Neural progenitor cell (in vitro differentiated cells): ENCODE data around the gene NPC2. TPM values are rescaled to one million over a fixed set of nuclear protein-coding genes. Genes with fewer than 3 reads are reported as not detected.

ENCODE experiments used
- DNase-seq: peaks from one replicate; pipeline ENCODE4 v3.0.0-alpha.2; 2016; ENCODE audit warnings: low spot score
- H2AFZ ChIP-seq: fragments of 200-600 bp; sonication (generic); replicated peaks from 2 replicates; pipeline ENCODE4 v1.6.1; 2016; ENCODE audit warnings: antibody characterized with exemption
- H3F3A ChIP-seq: fragments of 200-600 bp; sonication (generic); 2 replicates; pipeline ENCODE4 v1.6.1; 2016; ENCODE audit warnings: antibody characterized with exemption, low read depth
- H3K27ac ChIP-seq: fragments of 200-600 bp; sonication (generic); 2 replicates; pipeline ENCODE4 v1.5.1; 2016; ENCODE audit warnings: mild to moderate bottlenecking
- H3K27me3 ChIP-seq: fragments of 200-600 bp; sonication (generic); 2 replicates; pipeline ENCODE4 v1.6.1; 2016; ENCODE audit warnings: mild to moderate bottlenecking, moderate library complexity
- H3K36me3 ChIP-seq: fragments of 200-600 bp; sonication (generic); 2 replicates; pipeline ENCODE4 v1.5.1; 2016
- H3K4me1 ChIP-seq: fragments of 200-600 bp; sonication (generic); 2 replicates; pipeline ENCODE4 v1.6.1; 2016; ENCODE audit warnings: mixed run types
- H3K4me2 ChIP-seq: fragments of 200-600 bp; sonication (generic); 2 replicates; pipeline ENCODE4 v1.6.1; 2016
- H3K4me3 ChIP-seq: fragments of 200-600 bp; sonication (generic); 2 replicates; pipeline ENCODE4 v1.5.1; 2016
- H3K79me2 ChIP-seq: fragments of 200-600 bp; sonication (generic); 2 replicates; pipeline ENCODE4 v1.6.1; 2016; ENCODE audit warnings: low read depth
- H3K9ac ChIP-seq: fragments of 200-600 bp; sonication (generic); 2 replicates; pipeline ENCODE4 v1.6.1; 2016
- H3K9me3 ChIP-seq: fragments of 200-600 bp; sonication (generic); 2 replicates; pipeline ENCODE4 v1.5.1; 2016; ENCODE audit warnings: low read depth
- H4K20me1 ChIP-seq: fragments of 200-600 bp; sonication (generic); 2 replicates; pipeline ENCODE4 v1.6.1; 2016; ENCODE audit warnings: low read depth
- H3K27ac Mint-ChIP-seq: 3 replicates; pipeline ENCODE4 v1.8.0; 2021; ENCODE audit warnings: mixed read lengths
- H3K27me3 Mint-ChIP-seq: 2 replicates; pipeline ENCODE4 v1.8.0; 2022; ENCODE audit warnings: low read depth, mild to moderate bottlenecking, inconsistent platforms, moderate library complexity, mixed read lengths; ENCODE audit not compliant: insufficient read depth
- H3K36me3 Mint-ChIP-seq: 3 replicates; pipeline ENCODE4 v1.8.0; 2021; ENCODE audit warnings: mixed read lengths
- H3K4me1 Mint-ChIP-seq: 3 replicates; pipeline ENCODE4 v1.8.0; 2021; ENCODE audit warnings: mixed read lengths
- H3K4me3 Mint-ChIP-seq: 3 replicates; pipeline ENCODE4 v1.8.0; 2021; ENCODE audit warnings: mild to moderate bottlenecking, moderate library complexity, mixed read lengths
- H3K9me3 Mint-ChIP-seq: 3 replicates; pipeline ENCODE4 v1.8.0; 2020; ENCODE audit warnings: mixed read lengths
- EZH2 ChIP-seq: fragments of 200-600 bp; sonication (generic); IDR thresholded peaks from 2 replicates; pipeline ENCODE4 v1.6.1; 2017; ENCODE audit warnings: antibody characterized with exemption, mild to moderate bottlenecking, moderate library complexity
- EZH2phosphoT487 ChIP-seq: fragments of 200-600 bp; sonication (generic); IDR thresholded peaks from 2 replicates; pipeline ENCODE4 v1.6.1; 2017; ENCODE audit warnings: antibody characterized with exemption
- total RNA-seq: library from RNA; depleted of rRNA; stranded (reverse); fragments of >200 nt; gene quantifications from 2 replicates; pipeline ENCODE4 v1.2.3, GENCODE V29; 2015; ENCODE audit warnings: low replicate concordance
- TF ChIP-seq, protein P1 (sequence below): fragments of 200-600 bp; sonication (generic); IDR thresholded peaks from 2 replicates; pipeline ENCODE4 v1.5.1; 2017; ENCODE audit warnings: antibody characterized with exemption, mild to moderate bottlenecking

The NPC2 gene
- total RNA-seq, 1 donor from 2014 or later, result 371 TPM

DNA sequence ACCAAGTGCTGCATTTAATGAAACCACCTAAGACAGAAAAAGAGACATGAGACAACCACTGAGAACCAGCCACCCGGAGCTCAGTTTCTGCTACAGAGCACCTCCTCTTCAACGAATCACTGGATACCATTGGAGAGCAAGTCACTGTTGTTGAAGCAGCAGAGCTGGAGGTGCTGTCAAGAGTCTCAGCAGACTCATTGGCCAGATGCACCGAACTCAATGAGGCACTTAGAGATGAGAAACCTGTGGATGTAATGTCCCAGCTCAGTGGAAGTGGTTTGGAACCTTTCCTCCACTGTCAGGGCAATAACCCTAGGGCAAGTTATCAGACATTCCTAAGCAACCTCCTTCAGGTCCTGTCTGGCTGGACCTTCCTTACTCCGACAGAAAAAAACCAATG lies 13.1 kb downstream of the NPC2 start:
- H3K36me3 Mint-ChIP-seq, result no peaks in the 10 kb centered on the region
- Histone ChIP-seq H3K9me3 (no peaks in the 10 kb centered on the region), H4K20me1 (no peaks in the 10 kb centered on the region), H3K79me2 (no peaks in the 10 kb centered on the region), H3K4me1 (peaks cover 21% of the 10 kb centered on the region), H3K9ac (no peak overlapping the region), H3K36me3 (no peaks in the 10 kb centered on the region), H3K27ac (peak overlapping the region; percentile 23), H2AFZ (no peak overlapping the region), H3F3A (peaks cover 15% of the 10 kb centered on the region), H3K27me3 (no peaks in the 10 kb centered on the region), H3K4me2 (no peak overlapping the region), H3K4me3 (no peak overlapping the region)
- H3K9me3 Mint-ChIP-seq, result no peaks in the 10 kb centered on the region
- no peak for TF ChIP-seq EZH2phosphoT487
- TF ChIP-seq, protein P1, sequence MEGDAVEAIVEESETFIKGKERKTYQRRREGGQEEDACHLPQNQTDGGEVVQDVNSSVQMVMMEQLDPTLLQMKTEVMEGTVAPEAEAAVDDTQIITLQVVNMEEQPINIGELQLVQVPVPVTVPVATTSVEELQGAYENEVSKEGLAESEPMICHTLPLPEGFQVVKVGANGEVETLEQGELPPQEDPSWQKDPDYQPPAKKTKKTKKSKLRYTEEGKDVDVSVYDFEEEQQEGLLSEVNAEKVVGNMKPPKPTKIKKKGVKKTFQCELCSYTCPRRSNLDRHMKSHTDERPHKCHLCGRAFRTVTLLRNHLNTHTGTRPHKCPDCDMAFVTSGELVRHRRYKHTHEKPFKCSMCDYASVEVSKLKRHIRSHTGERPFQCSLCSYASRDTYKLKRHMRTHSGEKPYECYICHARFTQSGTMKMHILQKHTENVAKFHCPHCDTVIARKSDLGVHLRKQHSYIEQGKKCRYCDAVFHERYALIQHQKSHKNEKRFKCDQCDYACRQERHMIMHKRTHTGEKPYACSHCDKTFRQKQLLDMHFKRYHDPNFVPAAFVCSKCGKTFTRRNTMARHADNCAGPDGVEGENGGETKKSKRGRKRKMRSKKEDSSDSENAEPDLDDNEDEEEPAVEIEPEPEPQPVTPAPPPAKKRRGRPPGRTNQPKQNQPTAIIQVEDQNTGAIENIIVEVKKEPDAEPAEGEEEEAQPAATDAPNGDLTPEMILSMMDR, result no peak
- TF ChIP-seq EZH2, result no peak
- no peak overlapping the region for H3K4me3 Mint-ChIP-seq
- peaks cover 29% of the 10 kb centered on the region for H3K4me1 Mint-ChIP-seq
- no peak overlapping the region for H3K27ac Mint-ChIP-seq
- no peak for DNase-seq
- no peaks in the 10 kb centered on the region for H3K27me3 Mint-ChIP-seq

DNA sequence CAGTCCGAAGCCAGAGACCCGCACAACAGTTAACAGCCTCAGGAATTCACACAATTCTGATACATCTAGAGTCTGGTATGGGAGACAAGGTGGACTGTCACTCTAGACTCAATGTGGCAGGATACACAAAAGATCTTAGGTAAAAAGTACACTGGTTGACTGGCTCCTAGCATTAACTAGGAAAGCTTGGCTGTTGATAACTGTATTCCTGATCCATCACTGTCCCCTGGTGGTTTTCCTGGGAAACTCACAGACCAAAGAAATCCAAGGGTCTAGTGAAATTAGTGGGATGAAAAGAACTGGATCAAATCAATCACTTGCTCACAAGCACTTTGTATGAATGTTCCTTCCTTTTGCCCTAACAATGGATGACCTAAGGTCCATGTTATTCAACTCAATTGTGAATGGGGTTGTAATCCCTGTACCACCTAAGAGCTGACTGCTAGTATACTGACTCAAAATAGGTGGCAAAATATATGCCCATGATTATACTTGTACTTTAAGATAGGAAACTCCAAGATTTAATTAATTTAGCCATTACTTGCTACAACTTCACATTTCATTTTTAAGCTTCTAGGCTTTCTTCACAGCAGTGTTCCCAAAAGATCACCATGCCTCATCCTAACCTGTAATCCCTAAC lies 14.0 kb downstream of the NPC2 start:
- Histone ChIP-seq H3K79me2 (no peaks in the 10 kb centered on the region), H3K27me3 (no peaks in the 10 kb centered on the region), H3K36me3 (no peaks in the 10 kb centered on the region), H4K20me1 (no peaks in the 10 kb centered on the region), H3K4me3 (no peak overlapping the region), H3F3A (peaks cover 15% of the 10 kb centered on the region), H3K4me1 (peaks cover 21% of the 10 kb centered on the region), H3K4me2 (no peak overlapping the region), H3K9ac (no peak overlapping the region), H3K27ac (no peak overlapping the region), H2AFZ (no peak overlapping the region), H3K9me3 (no peaks in the 10 kb centered on the region)
- TF ChIP-seq EZH2, result no peak
- TF ChIP-seq, protein P1, result peak; percentile 97
- no peak overlapping the region for H3K27ac Mint-ChIP-seq
- H3K36me3 Mint-ChIP-seq, result no peaks in the 10 kb centered on the region
- no peaks in the 10 kb centered on the region for H3K27me3 Mint-ChIP-seq
- H3K4me1 Mint-ChIP-seq, result peaks cover 29% of the 10 kb centered on the region
- no peaks in the 10 kb centered on the region for H3K9me3 Mint-ChIP-seq
- H3K4me3 Mint-ChIP-seq, result no peak overlapping the region
- peak; percentile 73 for DNase-seq

DNA sequence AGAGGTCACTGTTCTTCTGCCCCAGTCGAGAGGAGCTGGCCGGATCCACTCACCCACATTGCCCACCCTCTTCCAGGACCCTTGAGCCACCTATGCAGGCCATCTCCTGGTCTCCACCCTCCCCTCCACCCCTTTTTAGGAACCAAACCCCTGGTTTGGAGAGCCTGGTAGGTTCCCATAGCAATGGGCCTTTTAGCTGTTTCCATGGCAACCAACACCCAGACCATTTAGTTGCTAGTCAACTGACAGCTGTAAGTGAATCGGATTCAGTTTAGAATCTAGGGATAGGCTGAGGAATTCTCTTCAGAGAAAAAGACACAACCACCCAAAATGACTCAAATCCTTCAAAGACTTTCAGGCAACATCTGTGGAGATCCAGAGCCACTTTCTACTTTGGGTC lies 16.5 kb downstream of the NPC2 start:
- Histone ChIP-seq H3K27me3 (no peaks in the 10 kb centered on the region), H3F3A (peaks cover 15% of the 10 kb centered on the region), H3K4me1 (peaks cover 21% of the 10 kb centered on the region), H3K27ac (no peak overlapping the region), H2AFZ (no peak overlapping the region), H3K79me2 (no peaks in the 10 kb centered on the region), H3K36me3 (no peaks in the 10 kb centered on the region), H3K9ac (no peak overlapping the region), H3K9me3 (no peaks in the 10 kb centered on the region), H3K4me3 (no peak overlapping the region), H3K4me2 (no peak overlapping the region), H4K20me1 (no peaks in the 10 kb centered on the region)
- Mint-ChIP-seq H3K27me3 (no peaks in the 10 kb centered on the region), H3K36me3 (peaks cover 2% of the 10 kb centered on the region), H3K4me1 (peaks cover 29% of the 10 kb centered on the region), H3K4me3 (no peak overlapping the region), H3K27ac (no peak overlapping the region), H3K9me3 (no peaks in the 10 kb centered on the region)
- DNase-seq, result peak; percentile 81
- TF ChIP-seq EZH2 (no peak), EZH2phosphoT487 (no peak)
- TF ChIP-seq, protein P1, result no peak
